ENCODE results near the gene CCDC14.

CCDC14 gene

DNA sequence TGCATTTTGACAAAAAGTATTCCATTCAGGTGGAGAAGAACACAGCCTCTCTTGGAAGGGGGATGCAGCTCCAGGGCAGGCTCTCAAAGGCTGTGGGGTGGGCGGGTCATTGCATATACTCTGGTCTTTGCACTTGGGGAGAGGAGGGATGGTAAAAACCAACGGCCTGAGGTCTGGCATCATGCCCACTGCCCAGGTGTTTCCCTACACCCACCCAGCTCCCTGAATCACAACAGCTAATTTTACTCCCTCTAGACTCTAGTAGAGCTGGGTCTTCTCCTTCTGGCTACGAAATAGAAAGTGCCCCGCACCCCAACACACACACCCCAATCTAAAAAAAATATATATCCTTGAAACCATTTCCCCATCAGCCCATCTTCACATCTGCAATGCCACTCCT, 77.9 kb downstream of the CCDC14 start:
- no peak overlapping the region; the same call in 1 of the 2 replicates for H3K4me3 ChIP-seq (ENCODE audit: low read length)
- no peaks in the 10 kb centered on the region for H3K27me3 ChIP-seq (ENCODE audit: control insufficient read depth, insufficient read depth, low read length)
- H3K9me3 ChIP-seq (ENCODE audit: control insufficient read depth, insufficient read depth, low read length) = no peaks in the 10 kb centered on the region
- no peaks in the 10 kb centered on the region for H3K36me3 ChIP-seq (ENCODE audit: control insufficient read depth, insufficient read depth, low read length)
- WGBS (ENCODE audit: insufficient coverage, insufficient read length) = no CpG with 5 or more reads among the region's 4 CpGs
- no peak for DNase-seq (ENCODE audit: low read depth, low spot score)
- H3K4me1 ChIP-seq (ENCODE audit: control insufficient read depth, insufficient read depth, low read length) = 0 out of 2 replicates have a peak, but pooled peaks cover 2% of the 10 kb centered on the region
- H3K27ac ChIP-seq (ENCODE audit: low read length) = no peak overlapping the region

DNA sequence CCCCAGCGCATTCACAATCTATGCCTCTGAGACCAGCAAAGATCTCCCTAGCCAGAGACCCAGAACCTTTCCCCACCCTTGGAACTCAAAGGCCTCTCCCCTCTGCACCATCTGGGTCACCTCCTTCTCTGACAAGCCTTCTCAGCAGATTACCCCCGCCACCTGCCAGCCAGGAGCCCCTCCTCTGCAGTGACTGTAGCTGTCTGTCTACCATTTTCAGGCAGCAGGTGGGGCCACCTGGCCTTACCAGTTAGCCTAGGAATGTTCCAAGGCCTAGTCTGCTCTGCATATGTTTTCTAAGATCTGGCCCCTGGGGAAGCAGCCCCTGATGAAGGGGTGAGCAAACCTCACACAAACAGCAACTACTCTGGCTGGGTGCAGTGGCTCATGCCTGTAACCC, 79.3 kb downstream of the CCDC14 start:
- Histone ChIP-seq H3K9me3 (ENCODE audit: control insufficient read depth, insufficient read depth, low read length) (no peaks in the 10 kb centered on the region), H3K4me3 (ENCODE audit: low read length) (no peak overlapping the region), H3K36me3 (ENCODE audit: control insufficient read depth, insufficient read depth, low read length) (no peaks in the 10 kb centered on the region), H3K4me1 (ENCODE audit: control insufficient read depth, insufficient read depth, low read length) (0 out of 2 replicates have a peak, but pooled peaks cover 2% of the 10 kb centered on the region), H3K27me3 (ENCODE audit: control insufficient read depth, insufficient read depth, low read length) (no peaks in the 10 kb centered on the region), H3K27ac (ENCODE audit: low read length) (no peak overlapping the region)
- DNase-seq (ENCODE audit: low read depth, low spot score) = no peak
- no CpG with 5 or more reads among the region's 2 CpGs for WGBS (ENCODE audit: insufficient coverage, insufficient read length)

DNA sequence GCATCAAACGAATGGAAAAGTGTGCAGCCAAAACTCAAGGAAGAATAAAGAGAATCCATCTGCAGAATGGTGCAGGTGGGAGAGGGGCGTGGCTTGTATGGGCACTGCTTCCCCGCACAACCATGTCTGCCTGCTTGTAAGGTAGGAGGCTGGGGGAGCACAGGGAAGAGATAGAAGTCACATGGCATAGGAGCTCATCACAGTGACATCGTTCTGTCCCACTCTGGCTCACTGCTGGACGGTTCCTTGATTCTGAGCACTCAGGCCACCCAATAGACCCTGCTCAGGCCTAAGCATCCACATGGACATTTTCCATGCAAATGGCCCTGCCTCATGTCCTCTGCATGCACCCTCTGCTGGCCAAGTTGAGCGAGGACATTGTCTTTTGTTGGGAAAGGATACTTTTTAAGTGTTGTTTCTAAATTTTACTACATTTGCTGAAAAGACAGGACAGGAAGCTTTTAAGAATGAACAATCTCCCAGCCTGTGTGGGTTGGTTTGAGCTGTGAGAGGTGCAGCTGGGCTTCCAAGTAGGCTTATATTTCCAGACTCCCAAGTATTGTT, 79.9 kb downstream of the CCDC14 start:
- H3K27ac ChIP-seq (ENCODE audit: low read length) = no peak overlapping the region
- H3K4me1 ChIP-seq (ENCODE audit: control insufficient read depth, insufficient read depth, low read length) = 0 out of 2 replicates have a peak, but pooled peaks cover 2% of the 10 kb centered on the region
- WGBS (ENCODE audit: insufficient coverage, insufficient read length) = no CpG with 5 or more reads among the region's 6 CpGs
- no peaks in the 10 kb centered on the region for H3K36me3 ChIP-seq (ENCODE audit: control insufficient read depth, insufficient read depth, low read length)
- H3K9me3 ChIP-seq (ENCODE audit: control insufficient read depth, insufficient read depth, low read length) = no peaks in the 10 kb centered on the region
- H3K27me3 ChIP-seq (ENCODE audit: control insufficient read depth, insufficient read depth, low read length) = no peaks in the 10 kb centered on the region
- DNase-seq (ENCODE audit: low read depth, low spot score) = no peak
- H3K4me3 ChIP-seq (ENCODE audit: low read length) = no peak overlapping the region

DNA sequence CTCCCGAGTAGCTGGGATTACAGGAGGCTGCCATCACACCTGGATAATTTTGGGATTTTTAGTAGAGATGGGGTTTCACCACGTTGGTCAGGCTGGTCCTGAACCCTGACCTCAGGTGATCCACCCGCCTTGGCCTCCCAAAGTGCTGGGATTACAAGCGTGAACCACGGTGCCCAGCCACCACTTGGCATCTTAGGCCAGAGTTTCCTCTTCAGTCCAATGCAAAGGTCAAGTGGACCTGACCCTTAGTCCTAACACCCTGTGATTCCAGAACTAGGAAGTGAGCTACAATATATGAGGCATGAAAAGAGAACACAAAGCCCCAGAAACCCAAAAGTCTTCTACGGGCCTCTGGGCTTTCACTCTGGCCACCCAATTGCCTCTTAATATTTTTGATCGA, 82.2 kb downstream of the CCDC14 start:
- no peaks in the 10 kb centered on the region for H3K36me3 ChIP-seq (ENCODE audit: control insufficient read depth, insufficient read depth, low read length)
- no peak overlapping the region for H3K27ac ChIP-seq (ENCODE audit: low read length)
- no peak overlapping the region for H3K4me3 ChIP-seq (ENCODE audit: low read length)
- no peaks in the 10 kb centered on the region for H3K9me3 ChIP-seq (ENCODE audit: control insufficient read depth, insufficient read depth, low read length)
- H3K27me3 ChIP-seq (ENCODE audit: control insufficient read depth, insufficient read depth, low read length) = no peaks in the 10 kb centered on the region
- H3K4me1 ChIP-seq (ENCODE audit: control insufficient read depth, insufficient read depth, low read length) = 0 out of 2 replicates have a peak, but pooled peaks cover 2% of the 10 kb centered on the region
- no peak for DNase-seq (ENCODE audit: low read depth, low spot score)
- no CpG with 5 or more reads among the region's 7 CpGs for WGBS (ENCODE audit: insufficient coverage, insufficient read length)

DNA sequence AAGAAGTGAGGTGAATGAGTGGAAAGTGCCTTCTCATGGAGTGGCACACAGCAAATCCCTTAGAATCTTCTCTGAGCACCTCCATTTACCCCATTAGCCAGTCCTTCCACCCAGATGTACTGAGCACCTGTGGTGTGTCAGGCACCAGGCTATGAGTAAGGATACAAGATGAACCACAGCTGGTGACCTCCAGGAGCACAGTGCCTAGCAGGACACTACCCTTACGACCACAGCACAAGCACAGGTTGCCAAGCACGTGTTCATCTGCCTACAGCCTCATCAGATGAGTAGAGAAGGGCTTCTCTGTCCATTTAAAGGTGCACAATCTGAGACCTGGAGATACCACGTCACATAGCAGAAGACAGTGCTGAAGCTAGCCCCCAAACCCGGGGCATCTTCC, 83.1 kb downstream of the CCDC14 start:
- Histone ChIP-seq H3K36me3 (ENCODE audit: control insufficient read depth, insufficient read depth, low read length) (no peaks in the 10 kb centered on the region), H3K27me3 (ENCODE audit: control insufficient read depth, insufficient read depth, low read length) (no peaks in the 10 kb centered on the region), H3K4me1 (ENCODE audit: control insufficient read depth, insufficient read depth, low read length) (0 out of 2 replicates have a peak, but pooled peaks cover 2% of the 10 kb centered on the region), H3K4me3 (ENCODE audit: low read length) (no peak overlapping the region), H3K27ac (ENCODE audit: low read length) (no peak overlapping the region), H3K9me3 (ENCODE audit: control insufficient read depth, insufficient read depth, low read length) (no peaks in the 10 kb centered on the region)
- no CpG with 5 or more reads among the region's 4 CpGs for WGBS (ENCODE audit: insufficient coverage, insufficient read length)
- DNase-seq (ENCODE audit: low read depth, low spot score) = no peak

- H3K36me3 ChIP-seq (ENCODE audit: control insufficient read depth, insufficient read depth, low read length) = no peaks in the 10 kb centered on the region
- H3K27ac ChIP-seq (ENCODE audit: low read length) = no peak overlapping the region
- H3K27me3 ChIP-seq (ENCODE audit: control insufficient read depth, insufficient read depth, low read length) = no peaks in the 10 kb centered on the region
- H3K4me3 ChIP-seq (ENCODE audit: low read length) = no peak overlapping the region
- H3K9me3 ChIP-seq (ENCODE audit: control insufficient read depth, insufficient read depth, low read length) = no peaks in the 10 kb centered on the region
- WGBS (ENCODE audit: insufficient coverage, insufficient read length) = no CpG with 5 or more reads among the region's 4 CpGs
- H3K4me1 ChIP-seq (ENCODE audit: control insufficient read depth, insufficient read depth, low read length) = 0 out of 2 replicates have a peak, but pooled peaks cover 2% of the 10 kb centered on the region
- no peak for DNase-seq (ENCODE audit: low read depth, low spot score)
Observed at GRCh38 chr3:123877466-123877865, 83.6 kb downstream of the CCDC14 start.

DNA sequence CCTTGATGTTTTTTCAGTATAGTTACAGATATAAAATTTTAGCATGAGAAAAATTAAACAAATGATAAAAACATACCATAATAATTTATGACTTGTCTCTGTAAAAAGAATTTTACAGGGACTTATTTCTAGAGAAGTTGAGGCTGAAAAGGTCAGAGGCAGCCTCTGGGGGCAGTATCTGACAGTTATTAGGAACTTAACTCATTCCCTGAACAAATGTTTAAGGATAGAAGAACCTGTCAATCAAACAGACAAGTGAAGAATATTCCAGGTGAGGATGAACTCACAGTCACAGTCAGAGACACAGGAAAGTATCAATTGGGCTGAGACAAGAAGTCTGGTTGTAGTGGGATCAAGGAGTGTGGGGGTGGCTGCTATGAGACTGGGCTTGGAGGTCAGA, 84.2 kb downstream of the CCDC14 start:
- no peaks in the 10 kb centered on the region for H3K9me3 ChIP-seq (ENCODE audit: control insufficient read depth, insufficient read depth, low read length)
- H3K27me3 ChIP-seq (ENCODE audit: control insufficient read depth, insufficient read depth, low read length) = no peaks in the 10 kb centered on the region
- no peak for DNase-seq (ENCODE audit: low read depth, low spot score)
- no peak overlapping the region for H3K27ac ChIP-seq (ENCODE audit: low read length)
- H3K36me3 ChIP-seq (ENCODE audit: control insufficient read depth, insufficient read depth, low read length) = no peaks in the 10 kb centered on the region
- H3K4me3 ChIP-seq (ENCODE audit: low read length) = no peak overlapping the region
- 0 out of 2 replicates have a peak, but pooled peaks cover under 1% of the 10 kb centered on the region for H3K4me1 ChIP-seq (ENCODE audit: control insufficient read depth, insufficient read depth, low read length)

DNA sequence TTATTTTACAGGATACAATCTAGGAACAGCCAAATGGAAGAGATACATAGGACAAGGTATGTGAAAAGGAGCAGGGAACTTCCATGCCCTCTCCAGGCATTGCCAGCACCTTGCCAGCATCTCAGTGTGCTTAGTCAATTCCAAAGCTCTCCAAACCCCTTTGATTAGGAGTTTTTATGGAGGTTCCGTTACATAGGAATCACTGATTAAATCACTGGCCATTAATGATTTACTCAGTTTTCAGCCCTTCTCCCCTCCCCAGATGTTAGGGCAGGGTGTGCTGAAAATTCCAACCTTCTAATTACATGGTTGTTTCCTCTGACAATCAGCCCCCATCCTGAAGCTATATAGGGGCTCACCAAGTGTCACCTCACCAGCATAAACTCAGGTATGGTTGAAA, 88.4 kb downstream of the CCDC14 start:
- Histone ChIP-seq H3K4me1 (ENCODE audit: control insufficient read depth, insufficient read depth, low read length) (peaks cover 2% of the 10 kb centered on the region; the same call in 1 of the 2 replicates), H3K27me3 (ENCODE audit: control insufficient read depth, insufficient read depth, low read length) (no peaks in the 10 kb centered on the region), H3K9me3 (ENCODE audit: control insufficient read depth, insufficient read depth, low read length) (no peaks in the 10 kb centered on the region), H3K36me3 (ENCODE audit: control insufficient read depth, insufficient read depth, low read length) (no peaks in the 10 kb centered on the region), H3K4me3 (ENCODE audit: low read length) (no peak overlapping the region), H3K27ac (ENCODE audit: low read length) (no peak overlapping the region)
- DNase-seq (ENCODE audit: low read depth, low spot score) = no peak
- no CpG with 5 or more reads among the region's 1 CpG for WGBS (ENCODE audit: insufficient coverage, insufficient read length)

GRCh38 chr3:123871946-123872345, 89.1 kb downstream of the CCDC14 start:
- Histone ChIP-seq H3K9me3 (ENCODE audit: control insufficient read depth, insufficient read depth, low read length) (no peaks in the 10 kb centered on the region), H3K4me3 (ENCODE audit: low read length) (no peak overlapping the region), H3K4me1 (ENCODE audit: control insufficient read depth, insufficient read depth, low read length) (peaks cover 2% of the 10 kb centered on the region; the same call in 1 of the 2 replicates), H3K27me3 (ENCODE audit: control insufficient read depth, insufficient read depth, low read length) (no peaks in the 10 kb centered on the region), H3K27ac (ENCODE audit: low read length) (no peak overlapping the region), H3K36me3 (ENCODE audit: control insufficient read depth, insufficient read depth, low read length) (no peaks in the 10 kb centered on the region)
- no CpG with 5 or more reads among the region's 1 CpG for WGBS (ENCODE audit: insufficient coverage, insufficient read length)
- DNase-seq (ENCODE audit: low read depth, low spot score) = no peak

- H3K27me3 ChIP-seq (ENCODE audit: control insufficient read depth, insufficient read depth, low read length) = no peaks in the 10 kb centered on the region
- H3K4me3 ChIP-seq (ENCODE audit: low read length) = no peak overlapping the region
- no peaks in the 10 kb centered on the region for H3K36me3 ChIP-seq (ENCODE audit: control insufficient read depth, insufficient read depth, low read length)
- no peak for DNase-seq (ENCODE audit: low read depth, low spot score)
- peaks cover 2% of the 10 kb centered on the region; the same call in 1 of the 2 replicates for H3K4me1 ChIP-seq (ENCODE audit: control insufficient read depth, insufficient read depth, low read length)
- no peak overlapping the region for H3K27ac ChIP-seq (ENCODE audit: low read length)
- no peaks in the 10 kb centered on the region for H3K9me3 ChIP-seq (ENCODE audit: control insufficient read depth, insufficient read depth, low read length)
- WGBS (ENCODE audit: insufficient coverage, insufficient read length) = no CpG with 5 or more reads among the region's 1 CpG
Observed at GRCh38 chr3:123870033-123870432, 91.0 kb downstream of the CCDC14 start.

DNA sequence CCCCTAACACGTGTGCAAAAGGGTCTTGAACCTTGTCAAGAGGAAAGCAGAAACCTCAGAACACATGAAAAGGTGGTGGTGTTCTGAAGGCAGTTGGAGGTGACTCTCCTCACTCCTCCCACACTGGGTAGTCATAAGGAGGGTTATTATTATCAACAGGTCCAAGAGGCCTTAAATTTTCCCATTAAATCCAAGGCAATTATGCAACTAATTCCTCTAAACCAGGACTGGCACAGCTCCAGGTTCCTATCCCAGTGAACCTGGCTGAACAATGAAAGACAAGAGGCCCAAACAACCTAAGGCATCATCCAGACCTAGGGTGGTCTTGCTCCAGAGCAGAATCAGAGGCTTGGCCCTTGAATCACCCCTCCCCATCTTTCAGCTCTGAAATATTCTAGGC, 91.9 kb downstream of the CCDC14 start:
- Histone ChIP-seq H3K4me3 (ENCODE audit: low read length) (no peak overlapping the region), H3K4me1 (ENCODE audit: control insufficient read depth, insufficient read depth, low read length) (peaks cover 2% of the 10 kb centered on the region; the same call in 1 of the 2 replicates), H3K36me3 (ENCODE audit: control insufficient read depth, insufficient read depth, low read length) (no peaks in the 10 kb centered on the region), H3K27ac (ENCODE audit: low read length) (no peak overlapping the region), H3K9me3 (ENCODE audit: control insufficient read depth, insufficient read depth, low read length) (no peaks in the 10 kb centered on the region), H3K27me3 (ENCODE audit: control insufficient read depth, insufficient read depth, low read length) (no peaks in the 10 kb centered on the region)
- no peak for DNase-seq (ENCODE audit: low read depth, low spot score)
- no CpG with 5 or more reads among the region's 1 CpG for WGBS (ENCODE audit: insufficient coverage, insufficient read length)
